ENCODE data around the gene SLC25A21.
A peak's percentile ranks its signal among the peaks of the same experiment; 100 is the strongest.
"Not testable (repeated sequence)": the region's sequence is repeated elsewhere in the genome, so short reads cannot be mapped to it uniquely, and the experiment has no call there.

SLC25A21 gene

DNA sequence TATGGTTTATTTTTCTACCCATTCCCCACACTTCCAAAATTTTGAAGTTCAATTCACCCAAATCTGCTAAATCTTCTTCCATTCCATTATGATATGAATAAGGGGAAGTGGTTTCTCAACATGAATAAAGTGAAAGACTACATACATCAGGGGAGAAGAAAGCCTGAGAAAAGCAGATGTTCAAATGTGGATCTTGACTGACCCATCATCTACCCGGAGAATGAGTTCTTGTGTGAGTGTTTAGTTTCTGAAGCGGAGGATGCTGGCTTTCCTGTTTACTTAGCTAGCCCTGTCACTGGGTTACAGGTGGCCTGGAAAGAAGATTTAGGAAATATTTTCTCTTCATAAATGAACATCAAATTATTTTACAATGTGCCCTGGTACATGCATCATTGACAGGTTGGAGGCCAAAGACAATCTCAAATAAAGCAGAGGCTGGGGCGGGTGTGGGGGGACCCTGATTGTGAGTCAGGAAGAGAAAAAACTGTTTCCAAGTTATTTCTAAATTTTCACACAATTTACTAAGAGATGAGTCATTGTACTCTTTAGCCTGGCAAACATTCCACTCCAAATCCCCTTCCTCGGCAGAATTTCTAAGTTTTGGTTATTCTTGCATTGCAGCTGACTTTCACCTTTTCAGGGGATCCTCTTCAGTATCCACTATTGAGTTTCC is 135.6 kb downstream of the SLC25A21 start:
- DNase-seq = no peak

DNA sequence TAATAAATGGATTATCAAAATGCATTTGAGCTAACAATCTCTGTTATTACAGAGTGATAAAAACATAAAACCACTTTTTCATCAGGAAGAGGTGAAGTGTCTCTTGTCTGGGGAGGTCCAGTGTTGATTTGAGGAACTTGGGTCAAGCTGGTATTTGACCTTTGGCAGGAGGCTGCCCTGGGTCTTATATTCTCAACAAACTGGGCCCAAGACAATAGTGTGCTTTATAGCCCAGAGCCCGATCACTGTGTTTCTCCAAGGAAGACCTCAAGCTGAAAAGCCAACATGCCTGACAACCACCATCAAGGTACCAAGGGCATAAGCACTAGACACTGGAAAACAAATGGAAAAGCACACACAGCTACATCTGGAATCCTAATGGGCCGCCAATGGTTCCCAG is 137.0 kb downstream of the SLC25A21 start:
- no peak for DNase-seq

DNA sequence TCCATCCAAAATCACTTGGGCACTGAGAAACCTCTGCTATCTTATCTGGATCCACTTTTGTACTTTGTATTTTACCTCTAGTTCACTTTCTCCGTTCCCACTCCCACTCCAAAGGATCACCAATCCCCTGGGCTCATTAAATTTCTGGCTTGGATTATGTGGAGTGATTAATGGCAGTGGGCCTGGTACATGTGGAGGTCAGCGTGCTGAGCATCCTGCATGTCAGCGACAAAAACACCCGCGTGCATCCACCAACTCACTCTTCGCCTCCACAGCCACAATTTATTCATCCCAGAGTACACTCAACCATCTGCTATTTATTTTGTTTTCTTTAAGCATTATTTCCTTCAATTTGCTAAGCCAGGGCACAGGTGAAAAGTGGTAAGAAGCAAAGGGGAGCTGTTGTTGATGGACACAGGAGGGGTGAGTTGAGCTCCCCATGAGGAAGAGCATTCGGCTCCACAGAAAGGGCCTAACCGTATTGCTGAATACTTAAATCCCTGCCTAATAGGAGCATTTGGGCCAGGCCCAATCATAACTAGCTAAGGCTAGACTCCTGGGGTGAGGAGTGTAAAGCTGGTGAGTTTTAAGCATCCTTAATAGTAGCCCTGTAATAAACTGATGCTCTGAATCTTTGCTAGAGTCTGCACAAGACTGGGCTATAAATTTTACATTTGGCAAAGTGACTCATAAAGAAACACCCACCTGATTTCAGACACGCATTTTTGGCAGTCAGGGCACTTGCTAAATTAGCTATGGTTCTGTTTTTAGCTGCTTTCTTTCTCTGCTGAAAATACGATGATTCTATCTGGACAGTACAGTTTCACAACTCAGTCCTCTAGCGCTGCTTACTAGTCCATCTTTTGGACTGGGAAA is 137.8 kb downstream of the SLC25A21 start:
- no peak for DNase-seq

DNA sequence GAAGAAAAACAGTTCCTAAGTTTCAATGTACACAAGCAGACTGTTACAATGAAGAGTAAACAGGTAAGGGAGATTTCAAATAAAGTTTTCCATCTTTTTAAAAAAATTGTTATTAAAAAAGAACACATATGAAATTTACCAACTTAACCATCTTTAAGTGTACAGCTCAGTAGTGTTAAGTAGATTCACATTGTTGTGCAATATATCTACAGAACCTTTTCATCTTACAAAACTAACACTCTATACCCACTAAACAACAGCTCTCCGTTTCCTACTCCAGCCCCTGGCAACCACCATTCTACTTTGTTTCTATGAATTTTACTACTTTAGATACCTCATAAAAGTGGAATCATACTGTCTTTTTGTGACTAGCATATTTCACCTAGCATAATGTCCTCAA is 139.5 kb downstream of the SLC25A21 start:
- DNase-seq = no peak

DNA sequence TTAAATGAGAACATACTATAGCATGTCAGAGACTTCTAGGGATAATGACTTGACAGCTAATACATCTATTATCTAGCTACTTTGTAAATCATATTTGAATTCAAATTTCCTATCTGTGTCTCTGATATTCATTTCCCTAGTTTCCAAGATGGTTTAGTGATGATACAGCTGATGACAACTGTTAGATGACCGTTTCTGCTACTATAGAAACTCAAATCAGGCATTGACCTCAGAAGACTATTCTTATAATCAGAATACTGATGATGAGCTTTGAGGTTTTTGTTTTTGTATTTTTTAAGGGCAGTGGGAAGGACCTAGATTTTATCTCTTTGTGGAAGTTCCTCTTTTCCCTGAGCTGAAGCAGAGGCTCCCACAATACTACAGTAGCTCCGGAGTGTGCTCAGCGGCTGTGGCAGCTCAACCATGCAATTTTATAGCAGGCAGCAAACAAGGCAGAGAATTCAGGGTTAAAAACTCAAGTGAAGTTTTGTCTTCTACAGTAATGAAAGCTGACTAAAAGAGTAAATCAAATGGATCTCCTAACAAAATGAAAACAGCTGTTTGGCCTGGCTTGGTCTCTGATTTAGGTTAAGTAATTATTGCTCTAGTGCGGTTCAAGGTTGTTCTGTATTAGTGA is 145.1 kb downstream of the SLC25A21 start:
- DNase-seq = peak; percentile 13

DNA sequence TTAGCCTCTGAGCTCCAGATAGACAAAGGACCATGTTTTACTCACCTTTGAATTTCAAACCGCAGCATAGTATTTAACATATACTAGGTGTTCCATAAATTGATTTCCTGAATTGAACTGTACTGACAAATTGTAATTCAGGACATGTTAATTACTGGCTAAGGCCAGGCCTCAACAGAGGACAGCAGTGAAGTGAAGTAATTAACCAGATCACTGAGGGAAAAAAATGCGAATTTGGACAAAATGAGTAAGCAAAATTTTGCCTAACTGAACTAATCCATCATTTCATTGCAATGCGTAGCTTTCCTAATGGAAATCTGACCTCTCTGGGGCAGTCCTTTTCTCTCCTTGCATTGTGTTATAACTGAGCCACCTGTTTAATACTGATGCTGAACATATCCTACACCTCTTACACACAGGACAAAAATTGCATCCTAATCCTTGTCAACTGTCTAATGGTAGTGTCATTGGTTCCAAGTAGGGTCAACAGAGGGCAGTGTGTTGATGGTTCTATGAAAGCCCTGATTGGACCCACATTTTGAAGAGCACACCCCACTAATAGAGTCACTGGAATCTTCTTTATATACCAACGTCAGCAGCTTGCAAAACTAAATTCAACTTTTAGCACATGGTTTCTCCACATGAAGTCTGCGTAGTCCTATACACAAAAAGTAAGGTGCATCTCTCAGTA is 148.4 kb downstream of the SLC25A21 start:
- DNase-seq = no peak

DNA sequence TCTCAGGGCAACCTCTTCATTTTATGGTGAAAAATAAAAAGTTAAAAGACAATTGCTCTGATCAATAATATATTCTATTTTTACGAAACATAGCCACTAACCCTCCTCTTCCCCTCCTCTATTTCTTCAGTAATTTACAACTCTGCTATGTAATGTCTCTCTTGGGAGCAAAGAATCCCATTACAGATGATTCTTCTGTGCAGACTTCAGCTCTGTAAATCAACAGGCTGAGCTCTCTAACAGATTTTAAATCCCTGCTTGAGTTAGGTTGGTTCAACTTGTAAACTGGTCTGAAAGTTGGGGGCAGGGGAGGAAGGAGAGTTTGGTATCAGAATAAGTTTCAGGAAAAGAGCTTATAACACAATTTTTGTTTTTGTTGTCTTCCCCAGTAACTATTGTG is 151.0 kb downstream of the SLC25A21 start:
- DNase-seq = no peak

DNA sequence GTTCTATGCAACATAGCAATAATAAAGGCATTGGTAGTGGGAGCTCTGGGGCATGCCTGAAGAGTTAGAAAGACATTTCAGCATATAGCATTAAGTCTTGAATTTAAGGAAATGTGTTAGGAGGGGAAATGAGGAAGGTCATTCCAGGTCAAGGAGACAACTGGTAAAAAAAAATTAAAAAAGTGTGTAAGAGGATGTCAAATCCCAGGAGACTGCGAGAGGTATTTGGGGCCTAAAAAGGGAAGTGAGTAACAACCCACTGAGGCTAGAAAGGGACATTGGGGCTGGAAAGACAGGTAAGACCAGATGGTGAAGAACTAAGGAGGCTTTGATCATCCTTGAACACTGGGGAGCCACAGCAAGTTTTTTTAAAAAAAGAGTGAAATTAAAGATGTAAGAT is 152.9 kb downstream of the SLC25A21 start:
- no peak for DNase-seq

DNA sequence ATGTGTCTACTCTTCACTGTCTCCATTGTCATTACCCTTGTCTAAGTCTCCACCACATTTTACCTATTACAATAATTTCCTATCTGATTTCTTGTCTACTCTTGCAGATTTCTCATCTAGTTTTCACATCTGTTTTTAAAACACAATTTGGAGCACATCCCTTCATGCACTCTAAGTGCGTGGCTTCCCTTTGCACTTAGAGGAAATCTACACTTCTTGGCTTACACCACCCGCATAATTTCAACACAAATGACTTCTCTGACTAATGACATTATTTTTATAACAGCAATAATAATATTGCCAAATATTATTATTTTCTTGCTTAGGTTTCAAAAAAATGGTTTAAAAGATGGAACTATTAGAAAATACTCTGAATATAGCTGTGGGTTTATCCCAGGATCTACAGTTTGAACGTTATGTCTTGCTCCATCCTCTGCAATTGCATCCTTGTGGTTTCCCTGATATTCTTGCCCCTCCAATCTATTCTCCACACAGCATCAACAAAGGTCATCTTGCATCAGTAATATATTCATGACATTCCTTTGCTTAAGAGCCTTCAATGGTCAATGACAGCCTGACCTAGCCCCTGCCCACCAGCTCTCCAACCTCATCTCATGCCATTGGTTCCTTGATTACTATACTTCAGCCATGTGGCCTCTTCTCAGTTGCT is 153.7 kb downstream of the SLC25A21 start:
- DNase-seq = no peak

DNA sequence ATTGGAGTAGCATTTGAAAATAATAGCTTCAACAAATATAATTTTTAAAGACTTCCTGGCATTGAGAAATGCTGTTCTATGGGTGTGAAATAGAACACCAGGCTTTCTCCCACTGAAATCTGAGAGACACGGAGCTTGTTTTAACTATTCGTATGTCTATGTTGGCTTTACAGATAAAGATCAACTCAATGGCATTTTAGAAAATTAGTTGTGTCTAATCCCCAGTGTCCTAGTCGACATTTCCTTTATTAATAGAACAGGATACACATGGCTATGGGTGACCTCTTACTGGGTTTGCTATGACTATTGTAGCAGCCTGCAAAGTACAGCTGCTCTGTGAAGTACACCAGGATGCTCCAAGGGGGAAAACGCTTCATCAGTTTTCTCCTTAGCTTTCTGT is 159.3 kb downstream of the SLC25A21 start:
- DNase-seq = no peak

DNA sequence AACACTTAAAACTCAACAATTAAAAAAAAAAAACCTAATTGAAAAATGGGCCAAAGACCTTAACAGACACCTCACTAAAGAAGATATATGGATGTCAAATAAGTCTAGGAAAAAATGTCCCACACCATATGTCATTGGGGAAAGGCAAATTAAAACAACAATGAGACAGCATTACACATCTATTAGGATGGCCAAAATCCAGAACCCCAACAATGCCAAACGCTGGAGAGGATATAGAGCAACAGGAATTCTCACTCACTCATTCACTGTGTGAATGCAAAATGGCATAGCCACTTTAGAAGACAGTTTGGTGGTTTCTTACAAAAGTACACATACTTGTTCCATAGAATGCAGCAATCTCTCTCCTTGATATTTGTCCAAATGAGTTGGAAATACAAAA is 173.7 kb downstream of the SLC25A21 start:
- no peak for DNase-seq

DNA sequence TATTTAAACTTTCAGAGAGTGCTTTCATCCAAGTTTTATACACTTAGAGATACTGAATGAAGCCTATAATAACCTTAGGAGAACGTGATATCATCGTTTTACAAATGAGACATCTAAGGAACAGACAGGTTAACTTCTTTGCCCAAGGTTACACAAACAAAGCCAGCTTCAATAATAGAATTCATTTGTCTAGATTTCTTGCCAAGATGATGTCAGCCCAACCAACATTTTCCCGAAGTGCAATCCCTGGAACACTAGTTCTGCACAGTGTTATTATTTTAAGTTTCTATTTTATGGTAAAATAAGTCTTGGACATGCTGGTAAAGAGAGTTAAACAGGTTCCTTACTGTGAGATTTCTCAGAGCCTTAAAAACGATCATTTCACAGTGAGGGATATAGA is 174.6 kb downstream of the SLC25A21 start:
- no peak for DNase-seq

DNA sequence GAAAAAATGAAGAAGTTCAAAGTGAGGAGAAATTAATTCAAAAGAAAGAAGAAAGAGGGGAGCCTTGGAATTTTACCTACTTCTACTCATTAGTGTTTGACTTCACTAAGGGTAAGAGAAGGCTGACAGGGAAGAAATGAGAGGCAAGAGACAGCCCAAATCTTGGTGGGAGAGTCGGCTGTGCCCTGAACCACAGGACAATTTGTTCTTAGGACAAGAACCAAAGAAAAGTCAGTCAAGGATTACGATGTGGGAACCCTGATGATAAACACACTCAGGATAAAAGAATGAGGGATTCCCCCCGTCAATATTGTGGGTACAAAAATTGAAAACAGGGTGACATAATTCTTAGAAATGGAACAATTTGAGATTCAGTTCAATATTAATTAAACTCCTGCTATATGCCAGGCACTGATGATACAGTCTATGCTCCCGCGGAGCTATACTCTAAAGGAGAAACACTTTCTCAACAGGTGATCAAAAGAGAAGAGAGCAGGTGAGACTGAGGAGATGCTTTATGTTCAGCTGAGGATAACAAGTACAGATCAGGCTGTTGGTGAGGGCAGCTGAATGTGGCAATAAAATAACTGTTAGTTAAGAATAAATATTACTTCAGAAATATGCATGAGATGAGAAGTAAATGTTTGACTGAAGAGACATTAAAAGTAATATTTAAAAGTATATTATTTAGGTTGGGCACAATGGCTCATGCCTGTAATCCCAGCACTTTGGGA is 175.4 kb downstream of the SLC25A21 start:
- DNase-seq = no peak

DNA sequence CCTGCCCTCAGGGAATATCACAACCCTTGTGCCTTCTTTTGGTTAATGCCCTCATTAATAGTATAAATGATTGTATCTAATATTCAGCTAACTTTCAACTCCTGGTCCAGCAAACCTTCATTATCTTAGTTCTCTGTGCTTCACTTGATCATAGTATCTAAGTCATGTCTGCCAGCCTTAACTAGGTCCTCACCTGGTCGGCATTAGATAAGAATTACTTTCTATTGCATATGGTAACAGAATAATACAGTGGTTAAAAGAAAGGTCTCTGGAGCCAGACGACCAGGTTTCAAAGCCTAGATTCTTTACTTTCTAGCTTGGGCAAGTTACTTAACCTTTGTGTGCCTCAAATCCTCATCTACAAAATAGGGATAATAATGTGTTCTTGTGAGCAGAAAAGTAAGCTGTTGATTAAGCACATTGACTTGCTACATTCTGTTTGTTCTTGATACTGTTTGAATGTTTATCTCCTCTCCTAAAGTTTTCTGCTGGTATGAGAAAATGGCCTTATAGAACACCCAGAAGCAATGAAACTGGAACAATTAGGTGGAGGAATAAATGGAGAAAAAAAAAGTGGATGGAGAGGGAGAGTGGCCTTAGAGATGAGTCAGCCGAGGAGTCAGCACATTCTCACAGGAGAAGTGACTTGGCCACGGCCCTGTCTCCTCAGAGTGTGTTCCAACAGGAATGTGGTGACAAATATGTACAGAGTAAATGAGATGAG is 176.1 kb downstream of the SLC25A21 start:
- DNase-seq = no peak

DNA sequence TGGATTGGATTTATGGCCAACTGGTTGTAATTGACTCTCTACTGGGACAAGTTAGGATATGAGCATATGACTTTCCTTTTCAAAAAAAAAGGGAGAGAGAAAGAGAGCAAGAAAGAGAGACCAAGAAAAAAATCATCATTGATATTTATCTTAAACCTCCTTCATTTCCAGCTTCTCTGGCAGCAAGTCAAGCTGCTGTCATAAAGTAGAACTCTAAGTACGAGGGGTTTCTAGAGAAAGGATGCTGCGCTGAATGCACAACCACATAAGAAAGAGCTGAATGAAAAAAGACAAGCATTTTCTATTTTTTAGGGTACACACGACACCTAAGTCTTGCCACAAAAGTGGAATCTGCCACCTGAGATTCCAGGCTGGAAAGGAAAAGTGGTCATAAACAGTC is 182.6 kb downstream of the SLC25A21 start:
- DNase-seq = no peak

DNA sequence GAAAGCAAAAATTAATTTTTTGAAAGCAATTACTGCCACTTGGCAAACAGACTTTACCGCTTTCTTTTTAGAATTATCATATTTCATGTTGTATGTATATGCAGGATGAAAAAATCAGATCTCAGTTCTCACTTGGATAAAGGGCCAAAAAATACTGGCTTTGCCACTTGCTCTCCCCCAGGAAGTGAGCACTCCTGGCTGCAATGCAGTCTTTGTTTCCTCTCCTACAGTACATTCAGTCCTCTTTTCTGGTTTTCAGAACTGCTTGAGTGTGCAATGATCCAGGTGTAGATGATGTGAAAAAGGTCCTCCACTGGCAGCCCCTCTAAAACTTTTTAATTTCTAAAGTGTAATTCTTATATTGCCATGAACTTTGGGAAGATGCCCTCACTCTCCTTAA is 183.4 kb downstream of the SLC25A21 start:
- no peak for DNase-seq

DNA sequence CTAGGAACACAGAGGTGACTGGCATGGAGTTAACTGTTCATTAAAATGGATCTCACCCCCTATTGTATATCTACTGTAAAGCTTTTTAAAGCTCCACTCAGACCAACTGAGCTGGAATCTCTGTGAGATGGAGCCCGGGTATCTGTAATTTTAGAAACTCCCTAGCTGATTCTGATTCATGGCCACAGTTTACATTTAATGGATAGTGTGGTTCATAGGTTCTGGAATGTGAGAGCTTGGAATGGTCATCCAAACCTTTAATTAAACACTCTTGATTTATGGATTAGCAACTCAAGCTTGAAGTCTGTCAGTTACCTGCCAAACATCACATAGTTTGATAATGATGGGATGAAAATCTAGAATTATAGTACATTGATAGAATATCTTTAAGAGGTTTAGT is 183.8 kb downstream of the SLC25A21 start:
- no peak for DNase-seq

DNA sequence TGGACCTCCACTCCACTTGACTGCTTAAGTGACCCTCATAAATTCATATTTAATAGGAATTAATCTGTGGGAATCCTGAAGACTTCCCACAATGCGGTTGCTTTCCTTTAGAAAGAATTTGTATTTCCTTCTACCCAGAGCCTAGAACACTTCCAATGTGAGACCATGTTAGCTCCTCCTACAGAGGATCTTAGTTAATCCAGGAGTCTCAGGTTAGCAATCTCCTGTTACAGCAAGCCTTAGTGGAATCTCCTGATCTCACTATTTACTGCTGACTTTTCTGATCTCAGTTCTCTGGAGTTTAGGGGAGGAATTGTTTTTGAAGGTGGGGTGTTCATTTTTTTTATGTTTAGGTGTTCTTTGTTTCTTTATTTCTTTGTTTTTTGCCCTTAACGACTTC is 186.0 kb downstream of the SLC25A21 start:
- DNase-seq = no peak

DNA sequence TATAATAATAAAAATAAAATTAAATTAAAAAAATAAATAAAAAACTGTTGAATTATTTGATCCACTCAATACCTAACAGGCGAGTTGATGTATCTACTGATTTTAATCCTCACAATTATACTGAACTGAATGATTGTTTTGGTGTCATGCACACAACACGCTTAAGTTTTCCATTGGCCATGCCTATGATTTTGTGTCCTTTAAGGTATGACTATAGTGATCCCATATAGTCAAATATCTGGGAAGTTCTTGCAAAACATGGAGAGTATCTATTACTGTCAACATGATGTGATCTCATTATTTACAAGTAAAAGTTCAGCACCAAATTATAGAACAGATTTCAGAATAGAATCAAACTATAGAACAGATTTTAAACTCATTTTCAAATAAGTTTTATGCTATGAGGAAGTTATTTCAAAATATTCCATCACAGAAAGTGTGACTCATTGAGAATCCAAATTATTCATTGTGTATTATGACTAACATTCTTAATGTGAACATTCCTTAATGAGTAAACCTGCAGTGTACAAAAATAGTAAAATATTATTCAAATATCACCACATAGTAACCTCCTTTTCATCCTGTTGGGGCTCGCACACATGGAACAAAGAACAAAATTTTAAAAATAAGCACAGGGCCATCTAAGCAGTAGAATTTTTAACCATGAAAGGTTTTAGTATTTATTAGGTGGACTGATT is 190.4 kb downstream of the SLC25A21 start:
- DNase-seq = no peak

DNA sequence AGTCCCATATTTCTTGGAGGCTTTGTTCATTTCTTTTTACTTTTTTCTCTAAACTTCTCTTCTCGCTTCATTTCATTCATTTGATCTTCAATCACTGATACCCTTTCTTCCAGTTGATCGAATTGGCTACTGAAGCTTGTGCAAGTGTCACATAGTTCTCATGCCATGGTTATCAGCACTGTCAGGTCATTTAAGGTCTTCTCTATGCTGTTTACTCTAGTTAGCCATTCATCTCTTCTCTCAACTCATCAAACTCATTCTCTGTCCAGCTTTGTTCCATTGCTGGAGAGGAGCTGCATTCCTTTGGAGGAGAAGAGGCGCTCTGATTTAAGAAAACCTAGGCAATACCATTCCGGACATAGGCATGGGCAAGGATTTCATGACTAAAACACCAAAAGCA is 192.0 kb downstream of the SLC25A21 start:
- DNase-seq = not testable (repeated sequence)

DNA sequence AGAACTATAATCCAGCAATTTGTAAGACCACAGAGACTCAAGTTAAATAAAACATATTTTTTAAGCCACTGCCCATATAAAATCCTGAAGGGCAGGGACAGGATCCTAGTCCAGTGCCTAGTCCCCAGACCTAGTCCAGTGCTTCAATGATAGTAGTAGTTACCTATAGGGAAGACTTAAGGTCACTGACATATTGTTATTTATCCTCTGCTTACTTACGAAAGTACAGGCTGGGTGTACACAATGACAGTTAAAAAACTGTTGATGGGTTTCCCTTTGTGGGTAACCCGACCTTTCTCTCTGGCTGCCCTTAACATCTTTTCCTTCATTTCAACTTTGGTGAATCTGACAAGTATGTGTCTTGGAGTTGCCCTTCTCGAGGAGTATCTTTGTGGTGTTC is 192.5 kb downstream of the SLC25A21 start:
- no peak for DNase-seq
